Astrocyte (in vitro differentiated cells and primary cell): Measurements from ENCODE around the gene PRKAR2A.

Experiments
- EZH2 ChIP-seq: IDR thresholded peaks from 2 replicates; pipeline ENCODE4 v1.6.1; 2012; ENCODE audit warnings: mild to moderate bottlenecking, low read length, inconsistent platforms; ENCODE audit not compliant: insufficient read depth
- TF ChIP-seq, protein P1 (sequence below): IDR thresholded peaks from 2 replicates; pipeline ENCODE4 v1.5.1; 2011; ENCODE audit warnings: low read depth, mild to moderate bottlenecking, inconsistent platforms, low read length, moderate library complexity; ENCODE audit not compliant: insufficient read depth

DNA sequence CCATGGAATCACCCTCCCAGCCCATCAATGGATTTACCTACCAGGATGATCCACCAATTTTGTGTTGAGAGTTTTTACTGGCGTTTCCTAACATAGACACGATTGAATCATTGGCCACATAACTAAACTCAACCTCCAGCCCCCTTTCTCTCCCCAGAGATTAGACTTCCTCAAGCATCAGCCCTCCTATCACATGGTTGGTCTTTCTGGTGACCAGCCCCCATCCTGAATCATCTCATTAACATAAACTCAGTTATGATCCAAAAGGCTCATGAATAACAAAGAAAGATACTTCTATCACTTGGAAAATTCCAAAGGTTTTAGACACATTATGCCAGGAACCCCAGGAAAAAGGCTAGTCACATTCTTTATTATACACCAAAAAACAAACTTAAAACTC is 21.2 kb downstream of the PRKAR2A start:
- TF ChIP-seq, protein P1, sequence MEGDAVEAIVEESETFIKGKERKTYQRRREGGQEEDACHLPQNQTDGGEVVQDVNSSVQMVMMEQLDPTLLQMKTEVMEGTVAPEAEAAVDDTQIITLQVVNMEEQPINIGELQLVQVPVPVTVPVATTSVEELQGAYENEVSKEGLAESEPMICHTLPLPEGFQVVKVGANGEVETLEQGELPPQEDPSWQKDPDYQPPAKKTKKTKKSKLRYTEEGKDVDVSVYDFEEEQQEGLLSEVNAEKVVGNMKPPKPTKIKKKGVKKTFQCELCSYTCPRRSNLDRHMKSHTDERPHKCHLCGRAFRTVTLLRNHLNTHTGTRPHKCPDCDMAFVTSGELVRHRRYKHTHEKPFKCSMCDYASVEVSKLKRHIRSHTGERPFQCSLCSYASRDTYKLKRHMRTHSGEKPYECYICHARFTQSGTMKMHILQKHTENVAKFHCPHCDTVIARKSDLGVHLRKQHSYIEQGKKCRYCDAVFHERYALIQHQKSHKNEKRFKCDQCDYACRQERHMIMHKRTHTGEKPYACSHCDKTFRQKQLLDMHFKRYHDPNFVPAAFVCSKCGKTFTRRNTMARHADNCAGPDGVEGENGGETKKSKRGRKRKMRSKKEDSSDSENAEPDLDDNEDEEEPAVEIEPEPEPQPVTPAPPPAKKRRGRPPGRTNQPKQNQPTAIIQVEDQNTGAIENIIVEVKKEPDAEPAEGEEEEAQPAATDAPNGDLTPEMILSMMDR: no peak
- no peak for TF ChIP-seq EZH2
